Cardiac muscle cell (in vitro differentiated cells and primary cell): ENCODE measurements around the gene TMC5. TPM values are rescaled to one million over a fixed set of nuclear protein-coding genes. Genes with fewer than 3 reads are reported as not detected.
"Not testable (repeated sequence)": the region's sequence is repeated elsewhere in the genome, so short reads cannot be mapped to it uniquely, and the experiment has no call there.

Source experiments
- DNase-seq, 2 donors: peaks; one replicate each; pipeline versions ENCODE4 v3.0.0 to v3.0.0-alpha.2; 2010 to 2017; ENCODE audit warnings: low read depth in 1 of 2, low spot score in 1 of 2
- H3K27ac ChIP-seq: fragments of 200-600 bp; sonication (generic); 2 replicates; pipeline ENCODE4 v1.5.1; 2016
- H3K27me3 ChIP-seq: fragments of 200-600 bp; sonication (generic); 2 replicates; pipeline ENCODE4 v1.6.0; 2016; ENCODE audit warnings: control low read depth
- H3K36me3 ChIP-seq: fragments of 200-600 bp; sonication (generic); 2 replicates; pipeline ENCODE4 v1.5.1; 2016; ENCODE audit warnings: control low read depth
- H3K4me1 ChIP-seq: fragments of 200-600 bp; sonication (generic); 2 replicates; pipeline ENCODE4 v1.8.1; 2017; ENCODE audit warnings: low read depth, mild to moderate bottlenecking, mixed run types
- H3K4me3 ChIP-seq: fragments of 200-600 bp; sonication (generic); 2 replicates; pipeline ENCODE4 v1.5.1; 2016; ENCODE audit warnings: mild to moderate bottlenecking
- H3K9me3 ChIP-seq: fragments of 200-600 bp; sonication (generic); 2 replicates; pipeline ENCODE4 v1.5.1; 2017; ENCODE audit warnings: low read depth, mild to moderate bottlenecking, control low read depth
- polyA plus RNA-seq: library from polyadenylated mRNA; unstranded; fragments of >200 nt; fragmentation: Nextera tagmentation; extraction: Ambion mirVana; gene quantifications from 2 replicates; pipeline ENCODE4 v1.2.1, GENCODE V29; 2016
- total RNA-seq: library from RNA; depleted of rRNA; stranded (reverse); fragments of >200 nt; gene quantifications from 2 replicates; pipeline ENCODE4 v1.2.3, GENCODE V29; 2016
- TF ChIP-seq, protein P1 (sequence below): IDR thresholded peaks from 2 replicates; pipeline ENCODE4 v1.5.1; 2012; ENCODE audit warnings: low read depth, mild to moderate bottlenecking, low read length

TMC5 gene
- total and polyA plus RNA-seq, 2 experiments from 2014 or later, result 0.21 TPM; not detected in 1

GRCh38 chr16:19384656-19385055 is 33.0 kb upstream of the TMC5 start:
- Histone ChIP-seq H3K4me1 (no peaks in the 10 kb centered on the region), H3K4me3 (no peak overlapping the region), H3K27me3 (no peaks in the 10 kb centered on the region), H3K36me3 (no peaks in the 10 kb centered on the region), H3K9me3 (no peaks in the 10 kb centered on the region), H3K27ac (no peak overlapping the region)
- TF ChIP-seq, protein P1, sequence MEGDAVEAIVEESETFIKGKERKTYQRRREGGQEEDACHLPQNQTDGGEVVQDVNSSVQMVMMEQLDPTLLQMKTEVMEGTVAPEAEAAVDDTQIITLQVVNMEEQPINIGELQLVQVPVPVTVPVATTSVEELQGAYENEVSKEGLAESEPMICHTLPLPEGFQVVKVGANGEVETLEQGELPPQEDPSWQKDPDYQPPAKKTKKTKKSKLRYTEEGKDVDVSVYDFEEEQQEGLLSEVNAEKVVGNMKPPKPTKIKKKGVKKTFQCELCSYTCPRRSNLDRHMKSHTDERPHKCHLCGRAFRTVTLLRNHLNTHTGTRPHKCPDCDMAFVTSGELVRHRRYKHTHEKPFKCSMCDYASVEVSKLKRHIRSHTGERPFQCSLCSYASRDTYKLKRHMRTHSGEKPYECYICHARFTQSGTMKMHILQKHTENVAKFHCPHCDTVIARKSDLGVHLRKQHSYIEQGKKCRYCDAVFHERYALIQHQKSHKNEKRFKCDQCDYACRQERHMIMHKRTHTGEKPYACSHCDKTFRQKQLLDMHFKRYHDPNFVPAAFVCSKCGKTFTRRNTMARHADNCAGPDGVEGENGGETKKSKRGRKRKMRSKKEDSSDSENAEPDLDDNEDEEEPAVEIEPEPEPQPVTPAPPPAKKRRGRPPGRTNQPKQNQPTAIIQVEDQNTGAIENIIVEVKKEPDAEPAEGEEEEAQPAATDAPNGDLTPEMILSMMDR, result no peak
- no peak for DNase-seq

DNA sequence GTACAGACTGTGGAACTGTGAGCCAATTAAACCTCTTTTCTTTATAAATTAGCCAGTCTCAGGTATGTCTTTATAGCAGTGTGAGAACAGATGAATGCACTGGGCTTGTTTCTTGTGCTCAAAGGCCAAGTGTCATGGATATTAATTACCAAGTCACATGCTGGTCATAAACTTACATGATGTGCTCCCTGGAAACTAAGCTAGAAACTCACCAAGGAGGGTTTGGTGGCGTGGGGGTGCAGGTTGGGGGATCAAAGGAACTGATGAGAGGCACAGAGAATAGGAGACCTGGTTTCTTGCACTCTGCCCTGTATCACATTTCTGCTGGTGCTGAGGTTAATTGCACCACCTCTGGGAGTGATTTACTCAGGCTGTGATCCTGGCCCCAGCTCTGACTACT is 31.2 kb upstream of the TMC5 start:
- no peak overlapping the region for H3K4me3 ChIP-seq
- H3K36me3 ChIP-seq, result no peaks in the 10 kb centered on the region
- H3K27me3 ChIP-seq, result no peaks in the 10 kb centered on the region
- H3K27ac ChIP-seq, result no peak overlapping the region
- H3K4me1 ChIP-seq, result no peaks in the 10 kb centered on the region
- TF ChIP-seq, protein P1, result no peak
- no peak for DNase-seq
- H3K9me3 ChIP-seq, result no peaks in the 10 kb centered on the region

DNA sequence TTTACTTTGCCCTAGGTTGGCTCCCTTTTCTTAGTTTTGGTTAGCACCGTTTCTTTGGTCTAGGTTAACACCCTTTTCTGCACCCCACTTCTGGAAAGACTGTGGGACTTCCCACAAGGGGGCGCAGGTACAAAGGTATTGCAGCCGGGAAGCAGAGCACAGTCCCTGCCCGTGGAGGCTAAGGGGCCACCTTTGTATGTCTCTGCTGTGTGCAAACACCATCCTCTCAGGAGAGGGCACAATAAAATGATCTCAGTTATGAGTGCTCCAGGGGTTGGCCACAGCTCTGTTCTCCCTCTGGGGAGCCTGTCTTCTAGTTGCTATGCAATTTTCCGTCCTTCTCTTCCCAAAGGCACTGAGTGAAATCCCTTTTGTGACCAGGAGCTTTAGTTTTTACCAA is 28.4 kb upstream of the TMC5 start:
- peak; percentile 43 to 53 for DNase-seq
- Histone ChIP-seq H3K36me3 (no peaks in the 10 kb centered on the region), H3K4me1 (no peaks in the 10 kb centered on the region), H3K27me3 (no peaks in the 10 kb centered on the region), H3K9me3 (no peaks in the 10 kb centered on the region), H3K4me3 (no peak overlapping the region), H3K27ac (no peak overlapping the region)
- TF ChIP-seq, protein P1, result peak; percentile 55

- not testable (repeated sequence) for DNase-seq, H3K27ac ChIP-seq, H3K4me3 ChIP-seq
These were observed 26.4 kb upstream of the TMC5 start for GRCh38 chr16:19391185-19391776.

DNA sequence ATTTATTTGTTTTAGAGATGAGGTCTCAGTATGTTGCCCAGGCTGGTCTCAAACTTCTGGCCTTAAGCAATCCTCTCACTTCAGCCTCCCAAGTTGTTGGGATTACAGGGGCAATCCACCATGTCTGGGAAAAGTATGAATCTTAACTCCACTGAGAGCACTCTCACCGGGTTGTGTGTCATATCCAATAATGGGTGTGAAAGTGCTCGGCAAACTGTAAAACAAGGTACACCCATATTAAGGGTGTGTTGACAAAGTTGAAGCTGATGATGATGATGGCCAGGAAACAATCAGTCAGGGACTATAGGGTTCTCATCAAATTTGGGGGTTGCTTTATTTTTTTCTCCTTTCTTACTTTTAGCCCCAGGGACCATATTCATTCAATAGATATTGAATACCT is 25.3 kb upstream of the TMC5 start:
- Histone ChIP-seq H3K27ac (no peak overlapping the region), H3K36me3 (no peaks in the 10 kb centered on the region), H3K4me3 (no peak overlapping the region), H3K4me1 (no peaks in the 10 kb centered on the region), H3K27me3 (no peaks in the 10 kb centered on the region), H3K9me3 (no peaks in the 10 kb centered on the region)
- TF ChIP-seq, protein P1, result no peak
- no peak for DNase-seq

More at GRCh38 chr16:19391185-19391776, 26.4 kb upstream of the TMC5 start:
- H3K9me3 ChIP-seq, H3K36me3 ChIP-seq, H3K27me3 ChIP-seq, H3K4me1 ChIP-seq: not testable (repeated sequence)

GRCh38 chr16:19393226-19394111 is 24.2 kb upstream of the TMC5 start:
- Histone ChIP-seq H3K4me1 (no peaks in the 10 kb centered on the region), H3K9me3 (no peaks in the 10 kb centered on the region), H3K36me3 (no peaks in the 10 kb centered on the region), H3K27me3 (no peaks in the 10 kb centered on the region), H3K27ac (no peak overlapping the region), H3K4me3 (no peak overlapping the region)
- TF ChIP-seq, protein P1, result no peak
- DNase-seq, result peak in 1 of 2 donors; percentile 55

- not testable (repeated sequence) for H3K36me3 ChIP-seq, H3K9me3 ChIP-seq, H3K27me3 ChIP-seq, H3K4me3 ChIP-seq, H3K4me1 ChIP-seq, DNase-seq, H3K27ac ChIP-seq
These were observed 21.9 kb upstream of the TMC5 start for GRCh38 chr16:19395646-19396267.
